ENCODE measurements around the gene NFE2L2.
"Not testable (repeated sequence)": the region's sequence is repeated elsewhere in the genome, so short reads cannot be mapped to it uniquely, and the experiment has no call there.

Gene NFE2L2

GRCh38 chr2:177193240-177193639 lies 71.3 kb downstream of the NFE2L2 start:
- DNase-seq (ENCODE audit: low spot score): no peak

DNA sequence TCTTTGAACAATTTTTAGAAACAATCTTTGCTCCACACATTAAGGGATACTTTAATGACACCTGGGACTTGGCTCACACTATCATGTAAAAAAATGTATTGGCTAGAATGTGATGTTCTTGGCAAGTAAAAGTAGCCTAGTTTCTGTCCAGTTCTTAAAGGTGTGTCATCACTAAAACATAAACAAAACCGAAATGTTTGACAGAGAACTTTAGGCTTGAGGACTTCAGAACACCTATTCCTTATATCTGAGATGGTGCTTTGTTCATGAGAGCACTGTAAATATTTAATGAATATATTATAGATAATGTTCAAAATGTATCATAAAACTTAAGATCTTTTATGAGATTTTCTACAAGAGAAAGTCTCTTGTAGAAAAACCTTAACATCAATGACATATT lies 71.7 kb downstream of the NFE2L2 start:
- DNase-seq (ENCODE audit: low spot score): no peak

DNA sequence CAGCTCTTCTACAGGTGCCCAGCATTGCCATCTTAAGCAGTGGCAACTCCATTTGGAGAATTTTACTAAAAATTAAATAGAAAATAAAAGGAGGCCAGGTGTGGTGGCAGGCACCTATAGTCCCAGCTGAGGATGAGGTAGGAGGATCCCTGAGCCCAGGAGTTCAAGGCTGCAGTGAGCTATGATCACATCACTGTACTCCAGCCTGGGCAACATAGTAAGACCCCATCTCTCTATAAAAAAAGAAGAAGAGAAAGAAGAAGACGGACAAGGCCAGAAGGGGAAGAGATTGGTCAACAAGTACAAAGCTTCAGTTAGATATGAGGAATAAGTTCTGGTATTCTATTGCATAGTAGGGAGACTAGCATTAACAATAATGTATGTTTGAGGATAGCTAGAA lies 73.6 kb downstream of the NFE2L2 start:
- no peak for DNase-seq (ENCODE audit: low spot score)

DNA sequence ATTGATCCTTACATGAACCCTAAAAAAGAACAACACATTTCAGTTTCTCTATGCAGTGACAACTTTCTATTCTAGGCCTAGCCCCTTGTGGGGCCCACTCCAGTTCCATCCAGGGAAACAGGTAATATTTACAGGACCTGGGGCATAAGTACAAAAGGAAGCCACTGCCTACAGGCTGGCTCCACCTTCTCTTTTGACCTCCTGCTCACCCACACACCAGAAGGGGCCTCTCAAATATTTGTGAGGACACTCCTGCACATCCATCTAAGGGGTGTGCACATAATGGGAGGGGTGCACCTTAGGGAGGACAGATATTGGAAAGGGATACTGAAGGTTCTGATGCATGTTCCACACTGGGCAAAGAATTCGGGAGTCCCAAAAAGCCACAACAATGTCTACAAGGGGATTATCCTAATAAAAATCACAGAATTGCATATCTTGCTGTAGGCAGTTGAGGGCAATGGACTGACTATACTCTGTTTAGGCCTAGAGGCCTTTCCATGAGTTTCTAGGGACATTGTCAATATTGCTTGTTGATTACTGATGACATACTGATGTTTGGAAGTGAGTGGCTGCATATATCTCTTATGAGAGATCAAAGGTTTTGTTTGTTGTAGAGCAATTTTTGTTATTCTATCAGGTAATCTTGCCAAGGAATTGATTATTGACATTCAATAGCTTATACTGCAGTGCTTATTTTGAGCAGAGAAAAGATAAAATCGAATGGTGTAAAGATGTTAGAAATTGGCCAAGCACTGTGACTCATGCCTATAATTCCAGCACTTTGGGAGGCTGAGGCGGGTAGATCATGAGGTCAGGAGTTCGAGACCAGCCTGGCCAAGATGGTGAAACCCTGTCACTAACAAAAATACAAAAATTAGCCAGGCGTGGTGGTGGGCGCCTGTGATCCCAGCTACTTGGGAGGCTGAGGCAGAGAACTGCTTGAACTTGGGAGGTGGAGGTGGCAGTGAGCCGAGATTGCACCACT lies 75.8 kb downstream of the NFE2L2 start:
- DNase-seq (ENCODE audit: low spot score): no peak

- DNase-seq (ENCODE audit: low spot score): peak; percentile 58
These were observed 76.8 kb downstream of the NFE2L2 start for GRCh38 chr2:177187631-177188312.

- not testable (repeated sequence) for DNase-seq (ENCODE audit: low spot score)
These were observed 78.5 kb downstream of the NFE2L2 start for GRCh38 chr2:177186038-177186437.

GRCh38 chr2:177184606-177185005 lies 79.9 kb downstream of the NFE2L2 start:
- DNase-seq (ENCODE audit: low spot score): no peak

GRCh38 chr2:177183860-177184259 lies 80.7 kb downstream of the NFE2L2 start:
- no peak for DNase-seq (ENCODE audit: low spot score)
